ENCODE results near the gene MGAT5B.

DNA sequence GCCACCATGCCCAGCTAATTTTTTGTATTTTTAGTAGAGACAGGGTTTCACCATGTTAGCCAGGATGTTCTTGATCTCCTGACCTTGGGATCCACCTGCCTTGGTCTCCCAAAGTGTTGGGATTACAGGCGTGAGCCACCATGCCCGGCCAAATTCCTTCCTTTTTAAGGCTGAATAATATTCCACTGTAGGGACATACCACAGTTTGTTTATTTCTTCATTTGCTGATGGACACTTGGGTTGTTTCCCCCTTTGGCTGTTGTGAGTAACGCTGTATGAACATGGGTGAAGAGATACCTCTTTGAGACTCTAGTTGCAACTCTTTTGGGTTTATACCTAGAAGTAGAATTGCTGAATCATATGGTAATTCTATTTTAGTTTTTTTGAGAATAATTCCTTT is 13.1 kb upstream of the MGAT5B start:
- TF ChIP-seq, protein P1, sequence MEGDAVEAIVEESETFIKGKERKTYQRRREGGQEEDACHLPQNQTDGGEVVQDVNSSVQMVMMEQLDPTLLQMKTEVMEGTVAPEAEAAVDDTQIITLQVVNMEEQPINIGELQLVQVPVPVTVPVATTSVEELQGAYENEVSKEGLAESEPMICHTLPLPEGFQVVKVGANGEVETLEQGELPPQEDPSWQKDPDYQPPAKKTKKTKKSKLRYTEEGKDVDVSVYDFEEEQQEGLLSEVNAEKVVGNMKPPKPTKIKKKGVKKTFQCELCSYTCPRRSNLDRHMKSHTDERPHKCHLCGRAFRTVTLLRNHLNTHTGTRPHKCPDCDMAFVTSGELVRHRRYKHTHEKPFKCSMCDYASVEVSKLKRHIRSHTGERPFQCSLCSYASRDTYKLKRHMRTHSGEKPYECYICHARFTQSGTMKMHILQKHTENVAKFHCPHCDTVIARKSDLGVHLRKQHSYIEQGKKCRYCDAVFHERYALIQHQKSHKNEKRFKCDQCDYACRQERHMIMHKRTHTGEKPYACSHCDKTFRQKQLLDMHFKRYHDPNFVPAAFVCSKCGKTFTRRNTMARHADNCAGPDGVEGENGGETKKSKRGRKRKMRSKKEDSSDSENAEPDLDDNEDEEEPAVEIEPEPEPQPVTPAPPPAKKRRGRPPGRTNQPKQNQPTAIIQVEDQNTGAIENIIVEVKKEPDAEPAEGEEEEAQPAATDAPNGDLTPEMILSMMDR (IDR thresholded peaks at IDR 0.05) = no peak
- no peak for TF ChIP-seq EZH2 (IDR thresholded peaks at IDR 0.05)
